GM12892 (cell line): ENCODE results near the gene B3GALT6.

Experiments used
- DNase-seq: peaks from one replicate; pipeline ENCODE4 v3.0.0; 2011; ENCODE audit not compliant: insufficient read length
- FAIRE-seq: peaks from 2 replicates; lab custom pipeline; 2011; peaks lifted over from hg19 to GRCh38; lab: Jason Lieb, UNC
- POLR2A ChIP-seq: IDR thresholded peaks from 2 replicates; pipeline ENCODE4 v1.6.1; 2011; ENCODE audit warnings: low read depth, low read length, control low read depth
- POLR2AphosphoS5 ChIP-seq: IDR thresholded peaks from 2 replicates; pipeline ENCODE4 v1.6.1; 2011; ENCODE audit warnings: low read depth, low read length, control low read depth
- TAF1 ChIP-seq: IDR thresholded peaks from 2 replicates; pipeline ENCODE4 v1.6.1; 2011; ENCODE audit warnings: low read depth, mild to moderate bottlenecking, control low read depth, low read length, borderline replicate concordance

B3GALT6 gene

GRCh38 chr1:1238702-1239178 is 6.7 kb downstream of the B3GALT6 start:
- FAIRE-seq = no peak
- DNase-seq = no peak
- TF ChIP-seq TAF1 (no peak), POLR2A (no peak), POLR2AphosphoS5 (no peak)

- no peak for FAIRE-seq
- no peak for TF ChIP-seq TAF1
- TF ChIP-seq POLR2A = no peak
- TF ChIP-seq POLR2AphosphoS5 = no peak
- DNase-seq = no peak
Observed at GRCh38 chr1:1239227-1239613, 7.2 kb downstream of the B3GALT6 start.

DNA sequence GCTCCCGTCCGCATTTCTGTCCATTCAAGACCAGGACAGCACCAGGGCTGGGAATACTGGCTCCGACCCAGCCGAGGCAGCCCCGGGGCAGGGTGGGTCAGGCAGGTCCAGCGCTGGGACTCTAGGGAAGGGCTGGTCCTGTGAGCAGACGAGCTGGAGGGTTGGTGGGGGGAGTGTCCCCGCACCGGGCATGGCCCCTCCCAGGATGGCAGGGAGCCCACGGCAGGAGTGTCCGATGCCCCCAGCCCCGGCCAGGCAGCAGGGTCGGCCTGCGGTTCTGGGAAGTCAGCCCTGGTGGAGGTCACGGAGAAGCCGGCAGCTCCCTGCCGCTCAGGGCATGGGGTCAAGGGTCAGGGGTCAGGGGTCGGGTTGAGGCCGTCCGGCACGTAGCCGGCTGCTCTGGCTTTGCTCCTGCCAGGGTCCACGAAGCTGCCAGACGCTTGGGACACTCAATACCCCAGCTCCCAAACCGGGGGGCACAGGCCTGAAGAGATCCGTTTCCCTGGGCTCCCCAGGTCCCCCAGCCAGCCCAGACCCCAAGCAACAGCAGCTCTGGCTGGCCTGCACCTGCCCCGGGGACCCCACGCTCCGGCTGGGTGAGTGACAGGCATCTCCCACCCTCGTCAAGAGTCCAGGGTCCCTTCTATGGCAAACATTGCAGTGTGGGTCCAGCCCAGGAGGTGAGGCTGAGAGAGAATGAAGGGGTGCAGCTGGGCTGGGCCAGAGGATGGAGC is 7.7 kb downstream of the B3GALT6 start:
- no peak for TF ChIP-seq POLR2AphosphoS5
- TF ChIP-seq TAF1 = no peak
- TF ChIP-seq POLR2A = no peak
- no peak for DNase-seq

DNA sequence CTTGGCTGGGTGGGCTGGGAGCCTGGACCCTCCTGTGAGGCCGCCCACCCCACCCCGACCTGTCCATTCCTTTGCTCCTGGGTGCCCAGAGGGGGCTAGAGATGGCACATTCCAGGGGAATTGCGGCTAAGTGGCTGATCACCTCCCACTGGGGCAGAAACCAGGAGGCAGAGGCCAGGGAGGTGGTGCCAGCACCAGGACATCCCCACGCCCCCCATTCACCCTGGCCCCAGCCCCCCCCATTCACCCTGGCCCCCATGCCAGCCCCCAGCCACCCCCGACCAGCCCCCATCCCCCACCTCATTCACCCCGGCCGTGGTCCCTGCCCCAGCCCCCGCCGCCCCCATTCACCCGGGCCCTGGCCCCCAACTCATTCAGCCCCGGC is 8.3 kb downstream of the B3GALT6 start:
- FAIRE-seq (no peak), DNase-seq (no peak)
- no peak for TF ChIP-seq POLR2AphosphoS5
- TF ChIP-seq TAF1 = no peak
- TF ChIP-seq POLR2A = no peak

More for the DNA sequence above, 7.7 kb downstream of the B3GALT6 start:
- no peak for FAIRE-seq

DNA sequence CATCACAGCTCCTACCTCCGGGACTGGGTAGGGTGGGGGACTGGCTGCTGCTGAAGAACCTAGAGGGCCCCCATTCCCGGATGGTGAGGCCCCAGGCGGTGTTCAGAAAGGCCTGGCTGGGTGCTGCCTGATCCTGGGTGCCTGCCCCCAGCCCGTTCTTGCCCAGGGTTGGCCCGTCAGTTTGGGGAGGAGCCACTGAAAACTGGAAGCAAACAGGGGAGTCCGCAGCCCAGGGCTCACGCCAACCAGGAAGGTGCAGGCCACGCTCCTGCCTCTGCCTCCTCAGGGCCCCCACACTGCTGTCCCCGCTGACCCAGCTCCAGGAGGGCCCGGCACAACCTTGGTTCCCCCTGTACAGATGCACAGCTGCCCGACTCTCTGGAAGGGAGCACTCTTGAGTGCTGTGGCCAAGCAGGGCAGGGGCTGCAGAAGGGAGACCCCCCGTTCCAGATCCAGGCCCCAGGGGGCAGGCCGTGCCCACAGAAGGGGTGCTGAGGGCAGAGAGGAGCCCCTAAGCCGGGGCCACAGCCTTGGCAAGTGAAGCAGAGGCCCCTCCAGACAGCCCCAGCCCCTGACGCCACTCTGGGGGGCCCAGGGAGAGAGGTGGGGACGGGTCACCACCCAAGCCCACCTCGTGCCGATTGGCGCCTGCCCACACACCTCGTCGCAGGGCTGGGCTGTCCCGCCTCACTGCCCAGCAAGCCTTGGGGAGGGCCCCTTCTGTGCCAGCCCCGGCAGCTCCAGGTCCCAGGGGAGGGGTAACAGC is 9.0 kb downstream of the B3GALT6 start:
- TF ChIP-seq TAF1 = no peak
- TF ChIP-seq POLR2A = no peak
- no peak for TF ChIP-seq POLR2AphosphoS5
- no peak for FAIRE-seq
- DNase-seq = no peak

DNA sequence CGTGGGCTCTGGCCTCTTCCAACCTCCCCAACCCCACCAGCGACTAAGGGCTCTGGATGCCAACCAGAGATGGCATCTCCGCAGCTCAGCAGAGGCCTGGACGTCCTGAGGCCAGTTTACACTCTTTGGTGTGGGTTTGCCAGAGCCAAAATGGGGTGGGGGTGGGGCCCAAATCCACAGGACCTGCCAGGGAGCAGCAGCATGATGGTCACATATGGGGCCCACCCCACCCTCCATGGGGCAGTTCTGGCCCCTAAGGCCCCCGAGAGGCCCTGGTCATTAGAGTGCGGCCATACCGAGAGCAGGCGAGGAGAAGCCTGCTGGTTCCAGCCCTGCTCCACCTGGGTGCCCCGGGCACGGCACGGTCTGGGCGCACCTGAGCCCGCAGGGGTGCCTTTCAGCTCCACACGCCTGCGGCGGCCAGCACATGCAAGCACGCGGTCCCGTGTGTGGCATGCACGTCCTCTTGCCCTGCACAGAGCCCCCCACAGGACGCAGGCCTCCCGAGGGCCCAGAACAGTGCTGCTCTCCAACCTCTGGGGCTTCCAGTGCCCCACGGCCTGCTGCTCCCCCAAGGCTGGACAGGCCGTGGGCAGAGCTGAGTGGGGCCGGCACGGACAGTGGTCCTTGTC is 9.7 kb downstream of the B3GALT6 start:
- TF ChIP-seq POLR2A = no peak
- no peak for TF ChIP-seq POLR2AphosphoS5
- TF ChIP-seq TAF1 = no peak
- FAIRE-seq = no peak

DNA sequence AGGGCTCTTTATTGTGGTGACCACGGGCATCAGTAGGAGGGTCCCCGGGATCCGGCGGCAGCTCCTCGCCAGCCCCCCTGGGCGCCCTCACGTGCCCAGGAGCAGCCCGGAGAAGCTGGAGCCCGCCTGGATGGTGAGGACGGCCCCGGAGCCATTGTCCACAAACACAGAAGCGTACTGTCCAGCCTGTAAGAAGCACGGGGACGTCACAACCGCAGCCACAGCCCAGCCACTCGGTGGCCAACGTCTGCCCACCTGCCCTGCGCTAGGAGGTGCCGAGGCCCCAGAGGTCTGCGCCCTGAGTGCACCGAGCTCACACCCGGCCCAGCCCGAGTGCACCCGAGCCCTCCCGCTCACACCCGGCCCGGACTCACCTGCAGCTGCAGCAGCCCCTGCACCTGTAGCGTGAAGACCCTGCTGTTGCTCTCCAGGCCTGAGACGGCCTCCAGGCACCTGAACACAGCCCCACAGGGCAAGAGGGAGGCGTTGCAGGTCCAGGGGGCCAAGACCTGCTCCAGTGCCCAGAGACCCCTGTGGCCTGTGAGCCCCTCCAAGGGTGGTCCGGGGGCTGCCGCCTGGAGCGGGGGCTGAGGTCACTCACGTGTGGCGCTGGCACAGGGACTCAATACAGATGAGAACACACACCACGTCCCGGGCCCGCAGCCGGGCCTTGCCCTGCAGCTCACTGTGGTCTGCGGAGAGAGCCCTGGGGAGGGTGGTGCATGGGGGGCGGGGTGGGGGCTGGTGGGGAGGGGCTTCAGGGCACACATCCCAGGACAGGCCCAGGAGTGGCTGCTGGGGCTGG is 10.6 kb downstream of the B3GALT6 start:
- TF ChIP-seq POLR2AphosphoS5 (no peak), POLR2A (no peak), TAF1 (no peak)
- DNase-seq = no peak
- FAIRE-seq = no peak

More for the DNA sequence above, 9.7 kb downstream of the B3GALT6 start:
- DNase-seq = no peak

- DNase-seq = no peak
- FAIRE-seq = no peak
Observed at GRCh38 chr1:1243266-1243660, 11.2 kb downstream of the B3GALT6 start.

GRCh38 chr1:1243807-1244191 is 11.8 kb downstream of the B3GALT6 start:
- no peak for FAIRE-seq
- TF ChIP-seq TAF1 (no peak), POLR2AphosphoS5 (no peak), POLR2A (no peak)

More at GRCh38 chr1:1243266-1243660, 11.2 kb downstream of the B3GALT6 start:
- TF ChIP-seq TAF1 (no peak), POLR2A (no peak), POLR2AphosphoS5 (no peak)

GRCh38 chr1:1244192-1244811 is 12.3 kb downstream of the B3GALT6 start:
- no peak for TF ChIP-seq TAF1
- no peak for TF ChIP-seq POLR2AphosphoS5
- TF ChIP-seq POLR2A = no peak
- FAIRE-seq = no peak
- DNase-seq = no peak

More at GRCh38 chr1:1243807-1244191, 11.8 kb downstream of the B3GALT6 start:
- no peak for DNase-seq
